ENCODE measurements around the gene ZNF600. TPM values are rescaled to one million over a fixed set of nuclear protein-coding genes. Genes with fewer than 3 reads are reported as not detected.
"Not testable (repeated sequence)": the region's sequence is repeated elsewhere in the genome, so short reads cannot be mapped to it uniquely, and the experiment has no call there.

Gene ZNF600
- total RNA-seq, 4 donors from 2014 or later: 8.1 to 30.0 (median 10.9) TPM

DNA sequence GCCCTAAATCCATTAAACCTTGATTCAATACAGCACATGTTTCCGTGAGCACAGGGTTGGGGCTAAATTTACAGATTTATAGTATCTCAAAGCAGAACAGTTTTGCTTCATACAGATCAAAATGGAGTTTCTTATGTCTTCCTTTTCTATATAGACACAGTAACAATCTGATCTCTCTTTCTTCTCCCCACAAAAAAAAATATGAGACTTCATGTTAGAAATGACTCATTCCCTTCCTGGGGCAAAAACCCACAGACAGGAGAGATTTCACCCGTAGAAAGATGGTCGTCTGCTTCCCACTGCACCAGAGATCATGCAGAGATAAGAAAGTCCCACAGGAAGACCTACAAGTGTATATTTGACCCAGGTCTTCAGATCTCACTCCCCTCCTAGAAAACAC, 44.1 kb downstream of the ZNF600 start:
- 30% methylated on average over 3 of the region's 3 CpGs for WGBS
- Histone ChIP-seq H3K4me3 (no peak overlapping the region), H3K27me3 (no peaks in the 10 kb centered on the region)

GRCh38 chr19:52741951-52742485, 44.6 kb downstream of the ZNF600 start:
- Histone ChIP-seq H3K4me1 (no peaks in the 10 kb centered on the region), H3K27me3 (no peaks in the 10 kb centered on the region), H3K4me3 (no peak overlapping the region), H3K9me3 (no peaks in the 10 kb centered on the region), H3K36me3 (no peaks in the 10 kb centered on the region), H3K27ac (no peak overlapping the region)
- TF ChIP-seq POLR2A (IDR thresholded peaks at IDR 0.05): no peak
- no peak for TF ChIP-seq CTCF (IDR thresholded peaks at IDR 0.05)
- no peak for TF ChIP-seq POLR2AphosphoS5 (IDR thresholded peaks at IDR 0.05)
- TF ChIP-seq EP300 (IDR thresholded peaks at IDR 0.05): no peak
- DNase-seq (ENCODE audit: low spot score in 2 of 2): no peak
- 78% methylated on average over 6 of the region's 6 CpGs for WGBS

More for the DNA sequence above, 44.1 kb downstream of the ZNF600 start:
- TF ChIP-seq POLR2A (IDR thresholded peaks at IDR 0.05): no peak
- TF ChIP-seq CTCF (IDR thresholded peaks at IDR 0.05): no peak
- TF ChIP-seq EP300 (IDR thresholded peaks at IDR 0.05): no peak
- no peak for TF ChIP-seq POLR2AphosphoS5 (IDR thresholded peaks at IDR 0.05)
- Histone ChIP-seq H3K4me1 (no peaks in the 10 kb centered on the region), H3K9me3 (no peaks in the 10 kb centered on the region), H3K27ac (no peak overlapping the region), H3K36me3 (no peaks in the 10 kb centered on the region)
- DNase-seq (ENCODE audit: low spot score in 2 of 2): no peak

GRCh38 chr19:52741371-52741770, 45.2 kb downstream of the ZNF600 start:
- DNase-seq (ENCODE audit: low spot score in 2 of 2); H3K27ac ChIP-seq; H3K27me3 ChIP-seq; H3K4me3 ChIP-seq; H3K4me1 ChIP-seq; H3K9me3 ChIP-seq; H3K36me3 ChIP-seq: not testable (repeated sequence)
- 81% methylated on average over 7 of the region's 7 CpGs for WGBS

DNA sequence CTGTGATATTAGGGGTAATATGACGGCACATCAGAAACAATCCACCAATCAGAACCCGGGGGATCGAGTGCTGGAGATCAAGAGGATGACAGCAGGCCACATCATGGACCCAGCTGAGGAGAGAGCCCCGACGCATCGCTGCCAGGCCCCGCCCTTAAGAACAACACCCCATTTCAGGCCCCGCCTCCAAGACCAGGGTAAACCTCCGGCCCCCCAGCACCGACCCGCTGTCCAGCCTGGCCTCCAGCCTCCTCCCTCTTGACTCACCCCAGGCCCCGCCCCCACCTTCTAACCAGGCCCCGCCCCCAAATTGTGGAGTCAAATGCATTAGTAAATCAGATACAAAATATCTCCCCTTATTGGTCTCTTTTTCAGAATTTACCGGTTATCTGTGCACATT, 47.0 kb downstream of the ZNF600 start:
- Histone ChIP-seq H3K27me3 (no peaks in the 10 kb centered on the region), H3K27ac (no peak overlapping the region), H3K4me3 (no peak overlapping the region), H3K9me3 (no peaks in the 10 kb centered on the region), H3K4me1 (peaks cover 10% of the 10 kb centered on the region), H3K36me3 (no peaks in the 10 kb centered on the region)
- no peak for TF ChIP-seq POLR2A (IDR thresholded peaks at IDR 0.05)
- no peak for TF ChIP-seq POLR2AphosphoS5 (IDR thresholded peaks at IDR 0.05)
- TF ChIP-seq CTCF (IDR thresholded peaks at IDR 0.05): no peak
- DNase-seq (ENCODE audit: low spot score in 2 of 2): no peak
- whole genome bisulfite sequencing: 82% methylated on average over 14 of the region's 14 CpGs

DNA sequence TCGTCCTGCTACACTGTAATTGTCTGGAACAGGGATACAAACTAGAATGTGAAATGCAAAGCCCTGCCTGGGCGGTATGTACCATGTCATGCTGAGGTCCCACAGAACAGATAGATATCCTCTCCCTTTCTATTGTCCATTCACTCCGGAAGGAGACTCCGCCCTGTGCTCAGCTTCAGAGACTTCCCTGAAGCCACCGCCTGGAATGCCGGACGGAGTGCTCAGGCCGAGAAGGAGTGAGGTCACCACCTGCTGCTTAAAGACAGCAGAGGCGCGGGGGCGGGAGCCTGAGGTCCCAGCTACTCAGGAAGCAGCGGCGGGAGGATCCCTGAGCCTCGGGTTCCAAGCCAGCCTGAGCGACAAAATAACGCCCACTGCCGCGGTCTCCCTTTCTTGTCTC, 50.9 kb downstream of the ZNF600 start:
- H3K36me3 ChIP-seq: no peaks in the 10 kb centered on the region
- DNase-seq (ENCODE audit: low spot score in 2 of 2): peak in 1 of 2 donors; percentile 67
- peak overlapping the region; percentile 89 for H3K4me3 ChIP-seq
- no peaks in the 10 kb centered on the region for H3K9me3 ChIP-seq
- TF ChIP-seq POLR2AphosphoS5 (IDR thresholded peaks at IDR 0.05): no peak
- no peak for TF ChIP-seq CTCF (IDR thresholded peaks at IDR 0.05)
- no peak for TF ChIP-seq EP300 (IDR thresholded peaks at IDR 0.05)
- no peak for TF ChIP-seq POLR2A (IDR thresholded peaks at IDR 0.05)
- H3K27me3 ChIP-seq: no peaks in the 10 kb centered on the region
- WGBS: 79% methylated on average over 18 of the region's 18 CpGs
- peak overlapping the region; percentile 83 for H3K27ac ChIP-seq
- peaks cover 24% of the 10 kb centered on the region for H3K4me1 ChIP-seq

Data from suprapubic skin (tissue), 4 donors.